SK-N-SH (cell line): Measurements from ENCODE around the gene ALG11. TPM values are rescaled to one million over a fixed set of nuclear protein-coding genes. Genes with fewer than 3 reads are reported as not detected.

Source experiments
- CTCF ChIA-PET: fragments of 300-600, 350-600 bp; formaldehyde crosslinking; extraction: SDS; loops from one replicate; lab custom pipeline; 2021; lab: Yijun Ruan, JAX
- POLR2A ChIA-PET: fragments of 350-600 bp; sonication (Branson Sonifier 250); formaldehyde crosslinking; extraction: SDS; loops from one replicate; lab custom pipeline; 2020; ENCODE audit warnings: antibody characterized with exemption, inconsistent platforms; lab: Yijun Ruan, JAX
- DNase-seq: peaks from one replicate; pipeline ENCODE4 v3.0.0; 2012
- H2AFZ ChIP-seq: fragments of 200-600 bp; sonication (generic); 2 replicates; pipeline ENCODE4 v1.8.1; 2016; ENCODE audit warnings: antibody characterized with exemption, mild to moderate bottlenecking, low read depth
- H3F3A ChIP-seq: fragments of 200-600 bp; sonication (generic); replicated peaks from 2 replicates; pipeline ENCODE3; 2016; ENCODE audit warnings: antibody characterized with exemption, mild to moderate bottlenecking; ENCODE audit not compliant: insufficient read depth
- H3K27ac ChIP-seq, 2 experiments: fragments of 200-500 bp in 1 of 2; fragments of 200-600 bp in 1 of 2; sonication (Bioruptor generic) in 1 of 2; sonication (generic), shearing (Covaris generic) in 1 of 2; 2 replicates each; pipeline versions ENCODE4 v1.5.1 to v1.6.1; 2014 to 2016; ENCODE audit warnings: low read depth in 2 of 2, inconsistent platforms in 1 of 2, low read length in 1 of 2, mild to moderate bottlenecking in 1 of 2, mixed read lengths in 1 of 2
- H3K27me3 ChIP-seq: fragments of 200-600 bp; sonication (generic), shearing (Covaris generic); 2 replicates; pipeline ENCODE4 v1.6.1; 2016; ENCODE audit warnings: mixed run types; ENCODE audit not compliant: insufficient read depth
- H3K36me3 ChIP-seq, 2 experiments: fragments of 200-500 bp in 1 of 2; fragments of 200-600 bp in 1 of 2; sonication (Bioruptor generic) in 1 of 2; sonication (generic) in 1 of 2; replicated peaks in 1 of 2; 2 replicates each; pipeline versions ENCODE3 to v1.5.1; 2014 to 2016; ENCODE audit warnings: low read length in 1 of 2, mild to moderate bottlenecking in 1 of 2; ENCODE audit not compliant: insufficient read depth in 2 of 2, control insufficient read depth in 1 of 2
- H3K4me1 ChIP-seq, 2 experiments: fragments of 200-500 bp in 1 of 2; fragments of 200-600 bp in 1 of 2; sonication (Bioruptor generic) in 1 of 2; sonication (generic), shearing (Covaris generic) in 1 of 2; 2 replicates each; pipeline versions ENCODE4 v1.5.1 to v1.6.1; 2014 to 2016; ENCODE audit warnings: low read depth in 1 of 2, low read length in 1 of 2, mixed run types in 1 of 2; ENCODE audit not compliant: insufficient read depth in 2 of 2, control insufficient read depth in 1 of 2
- H3K4me2 ChIP-seq: fragments of 200-600 bp; sonication (generic), shearing (Covaris generic); 2 replicates; pipeline ENCODE4 v1.6.1; 2017; ENCODE audit warnings: mixed run types
- H3K4me3 ChIP-seq, 2 experiments: fragments of 200-500 bp in 1 of 2; fragments of 200-600 bp in 1 of 2; sonication (Bioruptor generic) in 1 of 2; sonication (generic), shearing (Covaris generic) in 1 of 2; 2 replicates each; pipeline versions ENCODE4 v1.5.1 to v1.8.1; 2014 to 2016; ENCODE audit warnings: low read depth in 2 of 2, inconsistent platforms in 1 of 2, low read length in 1 of 2, mild to moderate bottlenecking in 1 of 2, mixed read lengths in 1 of 2, moderate library complexity in 1 of 2
- H3K79me2 ChIP-seq: fragments of 200-600 bp; sonication (generic); 2 replicates; pipeline ENCODE4 v1.8.1; 2017; ENCODE audit warnings: mild to moderate bottlenecking; ENCODE audit not compliant: insufficient read depth
- H3K9ac ChIP-seq: fragments of 200-600 bp; sonication (generic); 2 replicates; pipeline ENCODE4 v1.6.1; 2017; ENCODE audit warnings: mixed run types
- H3K9me2 ChIP-seq: fragments of 200-600 bp; sonication (generic); 2 replicates; pipeline ENCODE4 v1.6.1; 2017; ENCODE audit warnings: mixed run types
- H3K9me3 ChIP-seq: fragments of 200-600 bp; sonication (generic); 2 replicates; pipeline ENCODE4 v1.6.1; 2017; ENCODE audit warnings: mixed run types, mild to moderate bottlenecking, moderate library complexity
- H4K20me1 ChIP-seq: fragments of 200-600 bp; sonication (generic); 2 replicates; pipeline ENCODE4 v1.6.1; 2017; ENCODE audit warnings: mild to moderate bottlenecking, mixed run types; ENCODE audit not compliant: insufficient read depth
- ELF1 ChIP-seq: IDR thresholded peaks from 2 replicates; pipeline ENCODE4 v1.4.0; 2012
- EZH2phosphoT487 ChIP-seq: fragments of 200-600 bp; sonication (generic); IDR thresholded peaks from 2 replicates; pipeline ENCODE4 v1.6.1; 2017; ENCODE audit warnings: low read depth, mixed run types, mild to moderate bottlenecking, antibody characterized with exemption, moderate library complexity, borderline replicate concordance
- GABPA ChIP-seq: IDR thresholded peaks from 2 replicates; pipeline ENCODE4 v1.4.0; 2012; ENCODE audit warnings: low read depth, mild to moderate bottlenecking
- GATA2 ChIP-seq: sonication (generic); formaldehyde crosslinking; IDR thresholded peaks from 2 replicates; pipeline ENCODE4 v1.5.0; 2020; ENCODE audit warnings: mild to moderate bottlenecking, missing genetic modification reagents
- MEF2A ChIP-seq: IDR thresholded peaks from 2 replicates; pipeline ENCODE4 v1.4.0; 2012; ENCODE audit warnings: low read depth, borderline replicate concordance
- MXI1 ChIP-seq: IDR thresholded peaks from 2 replicates; pipeline ENCODE4 v1.6.1; 2012; ENCODE audit warnings: mild to moderate bottlenecking, low read depth, low read length, improper control_type of control experiment
- NFIC ChIP-seq: IDR thresholded peaks from 2 replicates; pipeline ENCODE4 v1.4.0; 2012; ENCODE audit warnings: borderline replicate concordance
- RAD21 ChIP-seq: IDR thresholded peaks from 2 replicates; pipeline ENCODE4 v1.6.1; 2012; ENCODE audit warnings: mild to moderate bottlenecking, low read length
- RFX5 ChIP-seq: IDR thresholded peaks from 2 replicates; pipeline ENCODE4 v1.6.1; 2012; ENCODE audit warnings: mild to moderate bottlenecking, improper control_type of control experiment, low read length
- SMC3 ChIP-seq: IDR thresholded peaks from 2 replicates; pipeline ENCODE4 v1.6.1; 2012; ENCODE audit warnings: low read depth, low read length, improper control_type of control experiment
- TAF1 ChIP-seq: IDR thresholded peaks from 2 replicates; pipeline ENCODE4 v1.6.1; 2012; ENCODE audit warnings: low read depth, mild to moderate bottlenecking, low read length, moderate library complexity, borderline replicate concordance
- TEAD4 ChIP-seq: IDR thresholded peaks from 2 replicates; pipeline ENCODE4 v1.4.0; 2012; ENCODE audit warnings: mild to moderate bottlenecking, borderline replicate concordance; ENCODE audit not compliant: insufficient read depth
- whole genome bisulfite sequencing: methylation state at CpG from one replicate; pipeline ENCODE4 v1.1.6; 2017; ENCODE audit warnings: low lambda C conversion rate; 5-methylcytosine and 5-hydroxymethylcytosine counted together
- polyA plus RNA-seq, 3 experiments: library from polyadenylated mRNA; depleted of rRNA; stranded (reverse); fragments of >200 nt; gene quantifications; 2 replicates each; pipeline ENCODE4 v1.2.3, GENCODE V29; 2012
- TF ChIP-seq, protein P1 (sequence below): fragments of 150-350 bp; IDR thresholded peaks from 2 replicates; pipeline ENCODE4 v1.6.1; 2016; ENCODE audit warnings: mild to moderate bottlenecking, low read depth, low read length
- TF ChIP-seq, protein P2 (sequence below): IDR thresholded peaks from 2 replicates; pipeline ENCODE4; 2012
- TF ChIP-seq, protein P3 (sequence below): fragments of 150-350 bp; IDR thresholded peaks from 2 replicates; pipeline ENCODE4 v1.6.1; 2017; ENCODE audit warnings: antibody characterized with exemption, low read length, low read depth, borderline replicate concordance
- TF ChIP-seq, protein P4 (sequence below): IDR thresholded peaks from 2 replicates; pipeline ENCODE4 v1.6.1; 2012; ENCODE audit warnings: mild to moderate bottlenecking, low read depth, low read length, moderate library complexity

The ALG11 gene
- polyA plus RNA-seq, 1 of the 3 experiments (the other 2 are of a cell fraction), result 5.0 TPM

DNA sequence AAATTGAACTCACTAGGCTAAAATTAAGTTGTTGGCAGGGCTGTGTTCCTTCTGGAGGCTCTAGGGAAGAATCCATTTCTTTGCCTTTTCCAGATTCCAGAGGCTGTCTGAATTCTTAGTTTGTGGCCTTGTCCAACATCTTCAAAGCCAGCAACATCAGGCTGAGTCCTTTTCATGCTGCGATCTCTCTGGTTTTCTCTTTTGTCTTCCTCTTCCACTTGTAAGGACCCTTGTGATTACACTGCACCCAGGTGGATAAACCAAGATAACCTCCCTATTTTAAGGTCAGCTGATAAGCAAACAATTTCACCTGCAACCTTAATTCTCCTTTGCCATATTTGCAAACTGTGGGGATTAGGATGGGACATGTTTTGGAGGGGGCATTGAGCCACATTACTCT lies 23.8 kb downstream of the ALG11 start:
- H3F3A ChIP-seq, result no peaks in the 10 kb centered on the region
- H3K36me3 ChIP-seq, result no peaks in the 10 kb centered on the region
- no peaks in the 10 kb centered on the region for H3K4me1 ChIP-seq
- 90% methylated on average over 1 of the region's 1 CpG for WGBS
- TF ChIP-seq, protein P1, sequence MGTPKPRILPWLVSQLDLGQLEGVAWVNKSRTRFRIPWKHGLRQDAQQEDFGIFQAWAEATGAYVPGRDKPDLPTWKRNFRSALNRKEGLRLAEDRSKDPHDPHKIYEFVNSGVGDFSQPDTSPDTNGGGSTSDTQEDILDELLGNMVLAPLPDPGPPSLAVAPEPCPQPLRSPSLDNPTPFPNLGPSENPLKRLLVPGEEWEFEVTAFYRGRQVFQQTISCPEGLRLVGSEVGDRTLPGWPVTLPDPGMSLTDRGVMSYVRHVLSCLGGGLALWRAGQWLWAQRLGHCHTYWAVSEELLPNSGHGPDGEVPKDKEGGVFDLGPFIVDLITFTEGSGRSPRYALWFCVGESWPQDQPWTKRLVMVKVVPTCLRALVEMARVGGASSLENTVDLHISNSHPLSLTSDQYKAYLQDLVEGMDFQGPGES, result no peak
- TF ChIP-seq MEF2A (no peak), RAD21 (no peak), GATA2 (CRISPR knock-in tag) (no peak), TEAD4 (no peak), RFX5 (no peak)
- TF ChIP-seq, protein P2, sequence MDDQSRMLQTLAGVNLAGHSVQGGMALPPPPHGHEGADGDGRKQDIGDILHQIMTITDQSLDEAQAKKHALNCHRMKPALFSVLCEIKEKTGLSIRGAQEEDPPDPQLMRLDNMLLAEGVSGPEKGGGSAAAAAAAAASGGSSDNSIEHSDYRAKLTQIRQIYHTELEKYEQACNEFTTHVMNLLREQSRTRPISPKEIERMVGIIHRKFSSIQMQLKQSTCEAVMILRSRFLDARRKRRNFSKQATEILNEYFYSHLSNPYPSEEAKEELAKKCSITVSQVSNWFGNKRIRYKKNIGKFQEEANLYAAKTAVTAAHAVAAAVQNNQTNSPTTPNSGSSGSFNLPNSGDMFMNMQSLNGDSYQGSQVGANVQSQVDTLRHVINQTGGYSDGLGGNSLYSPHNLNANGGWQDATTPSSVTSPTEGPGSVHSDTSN, result no peak
- POLR2A ChIA-PET, result no interaction called here
- no peaks in the 10 kb centered on the region for H3K9me2 ChIP-seq
- no peak overlapping the region for H2AFZ ChIP-seq
- no peak overlapping the region for H3K27ac ChIP-seq
- CTCF ChIA-PET, result interaction anchor here (0.6 kb wide), 1 partner anchor 127 kb away, joined by 3 read pairs; no protein-coding TSS in a partner anchor
- no peak for DNase-seq
- H3K9ac ChIP-seq, result no peak overlapping the region
- no peaks in the 10 kb centered on the region for H3K9me3 ChIP-seq
- H3K79me2 ChIP-seq, result no peaks in the 10 kb centered on the region
- H3K4me3 ChIP-seq, result no peak overlapping the region
- no peaks in the 10 kb centered on the region for H3K27me3 ChIP-seq
- no peak overlapping the region for H3K4me2 ChIP-seq
- H4K20me1 ChIP-seq, result no peaks in the 10 kb centered on the region

DNA sequence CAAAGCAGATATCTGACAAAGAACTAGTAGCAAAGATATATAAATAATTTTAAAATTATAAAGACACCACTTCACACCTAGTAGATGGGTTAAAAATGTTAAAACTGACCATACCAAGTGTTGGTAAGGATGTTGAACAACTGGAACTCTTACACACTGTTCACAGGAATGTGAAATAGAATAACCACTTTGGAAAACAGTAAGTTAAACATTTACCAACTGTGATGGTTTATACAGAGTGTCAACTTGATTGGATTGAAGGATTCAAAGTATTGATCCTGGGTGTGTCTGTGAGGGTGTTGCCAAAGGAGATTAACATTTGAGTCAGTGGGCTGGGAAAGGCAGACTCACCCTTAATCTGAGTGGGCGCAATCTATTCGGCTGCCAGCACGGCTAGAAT lies 31.5 kb downstream of the ALG11 start:
- no peaks in the 10 kb centered on the region for H4K20me1 ChIP-seq
- WGBS, result 82% methylated on average over 3 of the region's 3 CpGs
- TF ChIP-seq, protein P3, sequence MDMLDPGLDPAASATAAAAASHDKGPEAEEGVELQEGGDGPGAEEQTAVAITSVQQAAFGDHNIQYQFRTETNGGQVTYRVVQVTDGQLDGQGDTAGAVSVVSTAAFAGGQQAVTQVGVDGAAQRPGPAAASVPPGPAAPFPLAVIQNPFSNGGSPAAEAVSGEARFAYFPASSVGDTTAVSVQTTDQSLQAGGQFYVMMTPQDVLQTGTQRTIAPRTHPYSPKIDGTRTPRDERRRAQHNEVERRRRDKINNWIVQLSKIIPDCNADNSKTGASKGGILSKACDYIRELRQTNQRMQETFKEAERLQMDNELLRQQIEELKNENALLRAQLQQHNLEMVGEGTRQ, result no peak
- no peak for TF ChIP-seq GATA2 (CRISPR knock-in tag)
- TF ChIP-seq, protein P2, result no peak
- TF ChIP-seq MXI1, result no peak
- TF ChIP-seq, protein P4, sequence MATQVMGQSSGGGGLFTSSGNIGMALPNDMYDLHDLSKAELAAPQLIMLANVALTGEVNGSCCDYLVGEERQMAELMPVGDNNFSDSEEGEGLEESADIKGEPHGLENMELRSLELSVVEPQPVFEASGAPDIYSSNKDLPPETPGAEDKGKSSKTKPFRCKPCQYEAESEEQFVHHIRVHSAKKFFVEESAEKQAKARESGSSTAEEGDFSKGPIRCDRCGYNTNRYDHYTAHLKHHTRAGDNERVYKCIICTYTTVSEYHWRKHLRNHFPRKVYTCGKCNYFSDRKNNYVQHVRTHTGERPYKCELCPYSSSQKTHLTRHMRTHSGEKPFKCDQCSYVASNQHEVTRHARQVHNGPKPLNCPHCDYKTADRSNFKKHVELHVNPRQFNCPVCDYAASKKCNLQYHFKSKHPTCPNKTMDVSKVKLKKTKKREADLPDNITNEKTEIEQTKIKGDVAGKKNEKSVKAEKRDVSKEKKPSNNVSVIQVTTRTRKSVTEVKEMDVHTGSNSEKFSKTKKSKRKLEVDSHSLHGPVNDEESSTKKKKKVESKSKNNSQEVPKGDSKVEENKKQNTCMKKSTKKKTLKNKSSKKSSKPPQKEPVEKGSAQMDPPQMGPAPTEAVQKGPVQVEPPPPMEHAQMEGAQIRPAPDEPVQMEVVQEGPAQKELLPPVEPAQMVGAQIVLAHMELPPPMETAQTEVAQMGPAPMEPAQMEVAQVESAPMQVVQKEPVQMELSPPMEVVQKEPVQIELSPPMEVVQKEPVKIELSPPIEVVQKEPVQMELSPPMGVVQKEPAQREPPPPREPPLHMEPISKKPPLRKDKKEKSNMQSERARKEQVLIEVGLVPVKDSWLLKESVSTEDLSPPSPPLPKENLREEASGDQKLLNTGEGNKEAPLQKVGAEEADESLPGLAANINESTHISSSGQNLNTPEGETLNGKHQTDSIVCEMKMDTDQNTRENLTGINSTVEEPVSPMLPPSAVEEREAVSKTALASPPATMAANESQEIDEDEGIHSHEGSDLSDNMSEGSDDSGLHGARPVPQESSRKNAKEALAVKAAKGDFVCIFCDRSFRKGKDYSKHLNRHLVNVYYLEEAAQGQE, result no peak
- no peak for TF ChIP-seq NFIC
- no peak for TF ChIP-seq TAF1
- TF ChIP-seq GABPA, result no peak
- no peak for TF ChIP-seq ELF1
- TF ChIP-seq SMC3, result no peak
- TF ChIP-seq EZH2phosphoT487, result no peak
- H3K9ac ChIP-seq, result no peak overlapping the region
- H3K27me3 ChIP-seq, result no peaks in the 10 kb centered on the region
- H3K4me3 ChIP-seq, result no peak overlapping the region
- H3K27ac ChIP-seq, result no peak overlapping the region
- no peaks in the 10 kb centered on the region for H3K36me3 ChIP-seq
- POLR2A ChIA-PET, result no interaction called here
- H2AFZ ChIP-seq, result no peak overlapping the region
- no peaks in the 10 kb centered on the region for H3K9me2 ChIP-seq
- H3K9me3 ChIP-seq, result no peaks in the 10 kb centered on the region
- H3K4me1 ChIP-seq, result no peaks in the 10 kb centered on the region
- H3K79me2 ChIP-seq, result no peaks in the 10 kb centered on the region
- CTCF ChIA-PET, result no interaction called here
- DNase-seq, result no peak
- H3F3A ChIP-seq, result no peaks in the 10 kb centered on the region
- H3K4me2 ChIP-seq, result no peak overlapping the region
